Activated CD4-positive, CD25-positive, alpha-beta regulatory T cell treated with anti-CD3 and anti-CD28 coated beads, Interleukin-2, amount 50 U/mL, for 16 hours (primary cell): ENCODE data around the gene TRIM24.
"Not testable (repeated sequence)": the region's sequence is repeated elsewhere in the genome, so short reads cannot be mapped to it uniquely, and the experiment has no call there.

Source experiments
- DNase-seq: peaks from one replicate; pipeline ENCODE4 v3.0.0-alpha.2; 2020; ENCODE audit warnings: low read depth, low spot score

The TRIM24 gene

DNA sequence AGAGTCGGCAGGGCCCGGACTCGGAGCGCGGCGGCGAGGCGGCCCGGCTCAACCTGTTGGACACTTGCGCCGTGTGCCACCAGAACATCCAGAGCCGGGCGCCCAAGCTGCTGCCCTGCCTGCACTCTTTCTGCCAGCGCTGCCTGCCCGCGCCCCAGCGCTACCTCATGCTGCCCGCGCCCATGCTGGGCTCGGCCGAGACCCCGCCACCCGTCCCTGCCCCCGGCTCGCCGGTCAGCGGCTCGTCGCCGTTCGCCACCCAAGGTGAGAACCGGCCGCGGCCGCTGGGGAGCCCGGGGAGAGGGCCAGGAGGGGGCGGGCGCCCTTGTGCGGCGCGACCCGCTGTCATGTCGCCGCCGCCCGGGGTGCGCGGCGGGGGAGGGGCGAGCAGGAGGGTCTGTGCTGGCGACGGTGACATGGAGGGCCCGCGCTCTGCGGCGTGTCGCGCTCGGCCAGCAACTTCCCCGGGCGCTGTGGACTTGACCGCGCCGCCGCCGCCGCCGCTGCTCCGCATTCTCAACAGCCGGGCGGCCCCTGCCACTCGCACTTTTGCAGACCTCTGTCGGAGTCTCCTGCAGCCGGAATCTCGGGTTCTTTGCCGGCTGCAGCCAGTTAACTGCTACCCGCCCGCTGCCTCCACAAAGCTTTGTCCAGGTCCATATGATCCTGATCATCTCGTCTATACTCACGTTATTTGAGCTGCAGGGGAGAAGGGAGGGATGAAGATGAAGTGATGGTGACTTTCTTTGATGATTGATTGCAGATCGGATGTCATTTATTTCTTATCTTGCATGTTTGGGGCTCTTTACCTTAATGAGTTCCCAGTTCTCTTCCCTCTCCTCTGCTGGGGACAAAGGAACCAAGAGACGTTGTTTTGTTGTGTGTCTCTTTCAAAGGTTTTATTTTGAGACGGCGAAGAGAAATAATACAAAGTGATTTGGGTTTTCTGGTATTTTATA, 869 bp downstream of the TRIM24 start:
- DNase-seq = peak; percentile 7

DNA sequence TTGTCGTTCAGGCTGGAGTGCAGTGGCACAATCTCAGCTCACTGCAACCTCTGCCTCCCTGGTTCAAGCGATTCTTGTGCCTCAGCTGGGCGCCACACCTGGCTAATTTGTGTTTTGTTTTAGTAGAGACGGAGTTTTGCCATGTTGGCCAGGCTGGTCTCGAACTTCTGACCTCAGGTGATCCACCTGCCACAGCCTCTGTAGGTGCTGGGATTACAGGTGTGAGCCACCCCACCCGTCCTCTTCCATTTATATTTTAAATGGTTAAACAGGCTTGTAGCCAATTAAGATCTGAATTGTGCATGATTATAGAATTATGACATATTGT, 3.2 kb downstream of the TRIM24 start:
- DNase-seq = not testable (repeated sequence)

DNA sequence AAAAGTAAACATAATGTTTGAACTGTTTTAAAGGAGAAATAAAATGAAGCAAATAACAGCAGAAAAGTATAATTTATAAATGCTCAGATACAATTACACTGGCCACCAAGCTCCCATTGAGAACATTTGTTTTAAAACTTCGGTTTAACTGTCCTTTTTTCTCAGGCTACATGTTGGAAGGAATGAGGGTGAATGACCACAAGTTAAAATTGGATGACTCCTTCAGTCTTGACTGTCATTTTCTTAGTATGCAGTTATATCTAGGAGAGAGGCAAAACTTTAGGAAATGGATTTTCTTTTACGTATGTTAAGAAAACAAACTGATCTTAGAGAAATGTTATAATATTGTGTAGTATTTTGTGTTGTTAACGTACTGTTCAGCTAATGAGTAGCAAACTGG, 5.0 kb downstream of the TRIM24 start:
- no peak for DNase-seq

DNA sequence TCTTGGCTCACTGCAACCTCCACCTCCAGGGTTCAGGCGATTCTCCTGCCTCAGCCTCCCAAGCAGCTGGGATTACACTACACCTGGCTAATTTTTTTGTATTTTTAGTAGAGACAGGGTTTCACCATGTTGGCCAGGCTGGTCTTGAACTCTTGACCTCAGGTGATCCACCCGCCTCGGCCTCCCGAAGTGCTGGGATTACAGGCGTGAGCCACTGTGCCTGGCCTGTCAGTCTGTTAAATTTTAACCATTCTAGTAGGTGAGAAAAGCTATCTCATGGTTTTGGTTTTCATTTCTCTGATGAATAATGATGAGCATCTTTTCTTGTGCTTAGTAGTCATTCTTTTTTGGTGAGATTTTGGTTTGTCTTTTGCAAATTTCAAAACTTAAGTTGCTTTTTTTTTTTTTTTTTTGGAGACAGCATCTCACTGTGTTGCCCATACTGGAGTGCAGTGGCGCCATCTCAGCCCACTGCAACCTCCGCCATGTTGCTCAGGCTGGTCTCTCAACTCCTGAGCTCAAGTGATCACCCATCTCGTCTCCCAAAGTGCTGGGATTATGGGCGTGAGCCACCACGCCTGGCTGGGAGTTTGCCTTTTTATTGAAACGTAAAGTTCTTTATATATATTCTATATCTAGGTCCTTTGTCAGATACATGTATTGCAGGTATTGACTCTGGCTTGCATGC, 6.2 kb downstream of the TRIM24 start:
- DNase-seq = not testable (repeated sequence)

DNA sequence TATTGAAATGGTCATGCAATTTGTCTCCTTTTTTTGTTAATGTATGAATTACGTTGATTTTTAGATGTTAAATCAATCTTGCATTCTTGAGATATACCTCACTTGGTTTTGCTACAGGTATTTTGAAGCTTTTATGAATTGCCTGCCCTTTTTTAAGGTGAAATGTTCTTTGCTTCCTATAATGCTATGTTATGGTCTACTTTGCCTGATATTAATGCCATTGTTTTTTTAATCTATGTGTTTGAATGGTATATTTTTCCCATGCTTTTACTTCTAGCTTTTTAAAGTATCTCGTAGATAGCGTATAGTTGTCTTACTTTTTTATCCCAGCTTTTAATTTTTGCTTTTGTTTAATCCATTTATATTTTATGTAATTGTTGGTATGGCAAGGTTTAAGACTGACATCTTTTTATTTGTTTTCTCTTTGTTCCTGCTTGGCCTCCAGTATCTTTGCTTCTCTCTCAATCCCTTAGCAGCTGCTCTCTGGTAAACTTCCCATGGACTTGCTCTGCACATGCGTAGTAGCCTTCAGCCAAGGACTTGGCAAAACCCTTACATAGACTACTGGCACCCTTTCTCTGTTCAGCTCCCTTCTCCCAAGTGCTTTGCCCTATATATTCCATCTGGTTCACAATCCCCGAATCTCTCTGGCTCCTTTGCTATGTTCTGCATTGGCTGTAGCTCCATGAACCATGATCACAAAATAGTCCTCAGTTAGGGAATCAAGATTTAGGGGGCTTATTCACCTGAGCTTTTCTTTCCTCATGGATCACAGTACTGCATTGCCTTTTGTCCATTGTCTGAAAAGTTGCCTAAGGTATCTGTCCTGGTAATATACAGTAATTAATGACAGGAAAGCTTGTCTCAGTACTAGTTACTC, 8.4 kb downstream of the TRIM24 start:
- no peak for DNase-seq

DNA sequence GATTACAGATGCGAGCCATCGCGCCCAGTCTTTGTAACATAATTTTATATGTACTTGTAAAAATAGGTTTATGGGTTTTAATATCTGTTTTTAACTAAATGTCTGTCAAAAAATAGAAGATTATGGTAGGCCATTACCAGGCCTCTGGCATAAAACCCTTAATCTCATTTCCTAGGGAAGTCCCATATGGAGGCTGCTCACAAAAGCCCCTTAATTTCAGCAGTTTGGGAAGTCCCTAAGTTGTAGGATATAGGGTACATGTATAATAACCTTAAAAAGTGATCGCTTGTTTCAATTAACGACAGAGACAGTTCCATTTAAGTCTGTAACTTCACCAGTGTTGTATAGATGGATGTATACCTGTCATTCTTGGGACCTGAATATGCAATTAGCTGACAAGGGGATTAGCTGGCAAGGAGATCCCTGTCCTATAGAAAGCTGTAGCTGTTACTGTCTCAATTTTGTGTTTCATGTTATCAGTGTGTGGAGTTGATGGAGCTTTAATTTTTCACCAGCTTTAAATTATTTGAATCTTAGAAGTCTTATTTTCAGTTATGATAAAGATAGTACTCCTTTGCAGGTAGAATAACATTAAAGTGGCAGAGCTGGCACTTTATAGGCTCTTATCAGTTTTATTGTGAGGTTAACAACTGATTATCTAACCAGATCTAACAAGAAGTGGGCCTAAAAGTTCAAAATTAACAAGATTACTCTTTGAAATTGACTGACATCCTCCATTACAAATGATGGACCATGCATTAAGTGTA, 10.5 kb downstream of the TRIM24 start:
- no peak for DNase-seq

DNA sequence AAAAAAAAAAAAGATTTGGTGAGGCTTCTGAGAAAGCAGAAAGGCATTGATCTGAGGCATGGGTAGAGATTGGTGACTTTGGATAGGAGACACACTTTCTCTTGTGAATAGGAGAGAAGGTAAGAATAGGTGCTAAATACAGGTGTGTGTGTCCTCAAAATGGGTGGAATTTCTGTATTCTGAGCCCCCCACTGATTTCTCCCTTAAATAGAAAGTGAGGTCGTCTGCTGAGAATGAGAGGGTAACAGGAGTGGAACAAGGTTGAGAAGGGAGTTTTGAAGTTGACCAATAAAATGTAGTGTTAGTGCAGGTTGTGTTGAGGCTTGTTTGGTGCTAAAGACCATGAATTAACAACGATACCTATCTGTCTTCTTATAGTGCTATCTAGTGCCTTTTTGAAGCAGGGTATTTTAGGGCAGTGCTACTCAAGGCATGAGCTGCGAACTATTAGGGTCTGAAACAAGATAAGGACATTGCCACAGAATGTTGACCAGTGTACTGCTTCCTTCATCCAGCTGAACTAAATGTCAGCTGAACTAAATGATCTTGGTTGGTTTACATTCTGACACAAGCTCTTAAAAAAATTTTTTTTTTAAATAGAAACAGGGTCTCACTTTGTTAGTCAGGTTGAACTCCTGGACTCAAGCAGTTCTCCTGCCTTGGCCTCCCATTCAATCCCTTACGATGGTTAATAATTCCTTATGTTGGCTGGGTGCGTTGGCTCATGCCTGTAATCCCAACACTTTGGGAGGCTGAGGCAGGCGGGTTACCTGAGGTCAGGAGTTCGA, 12.4 kb downstream of the TRIM24 start:
- no peak for DNase-seq

DNA sequence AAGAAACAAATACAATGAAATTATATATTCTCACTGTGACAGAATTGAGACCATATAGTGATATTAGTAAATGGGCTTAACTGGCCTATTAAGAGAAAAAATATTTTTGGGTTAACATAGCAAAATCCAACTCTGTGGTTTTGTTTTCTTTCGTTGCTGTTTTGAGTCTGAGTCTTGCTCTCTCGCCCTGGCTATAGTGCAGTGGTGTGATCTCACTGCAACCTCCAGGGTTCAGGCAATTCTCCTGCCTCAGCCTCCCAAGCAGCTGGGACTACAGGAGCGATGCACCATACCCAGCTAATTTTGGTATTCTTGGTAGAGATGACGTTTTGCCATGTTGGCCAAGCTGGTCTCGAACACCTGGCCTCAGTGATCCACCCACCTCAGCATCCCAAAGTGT, 15.3 kb downstream of the TRIM24 start:
- no peak for DNase-seq

DNA sequence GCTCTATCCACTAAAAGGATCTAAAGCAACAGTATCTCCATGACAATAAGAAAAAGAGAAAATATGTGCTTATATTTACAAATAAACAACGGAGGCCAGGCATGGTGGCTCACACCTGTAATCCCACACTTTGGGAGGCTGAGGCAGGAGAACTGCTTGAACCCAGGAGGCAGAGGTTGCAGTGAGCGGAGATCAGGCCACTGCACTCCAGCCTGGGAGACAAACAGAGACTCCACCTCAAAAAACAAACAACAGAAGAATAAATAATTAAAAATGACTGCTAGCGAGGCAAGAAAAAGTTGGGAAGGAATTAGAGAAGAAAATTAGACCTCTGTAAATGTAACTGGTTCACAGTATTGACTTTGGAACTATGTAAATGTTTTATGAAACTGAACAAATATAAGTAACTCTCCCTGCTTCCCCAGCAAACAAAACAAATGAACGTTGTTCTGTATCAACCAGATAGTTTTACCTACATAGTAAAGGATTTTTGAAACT, 17.1 kb downstream of the TRIM24 start:
- DNase-seq = no peak

DNA sequence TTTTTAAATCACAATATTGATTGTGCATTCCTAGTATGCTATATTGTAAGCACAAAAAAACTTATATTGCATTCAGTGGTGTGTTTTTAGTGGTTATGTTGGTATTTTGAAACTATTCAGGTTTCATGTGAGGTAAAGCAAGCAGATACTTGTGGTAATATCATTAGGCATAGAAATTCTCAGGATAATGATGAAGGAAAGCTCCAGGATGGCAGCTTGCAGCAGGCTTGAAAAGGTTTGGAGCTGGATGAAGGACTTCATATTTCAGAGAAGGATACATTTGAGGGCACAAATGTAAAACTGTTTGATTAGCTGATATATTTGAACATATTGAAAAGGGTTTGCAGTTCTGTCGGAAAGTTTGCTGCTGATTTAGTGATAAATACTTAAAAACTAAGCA, 17.5 kb downstream of the TRIM24 start:
- no peak for DNase-seq

DNA sequence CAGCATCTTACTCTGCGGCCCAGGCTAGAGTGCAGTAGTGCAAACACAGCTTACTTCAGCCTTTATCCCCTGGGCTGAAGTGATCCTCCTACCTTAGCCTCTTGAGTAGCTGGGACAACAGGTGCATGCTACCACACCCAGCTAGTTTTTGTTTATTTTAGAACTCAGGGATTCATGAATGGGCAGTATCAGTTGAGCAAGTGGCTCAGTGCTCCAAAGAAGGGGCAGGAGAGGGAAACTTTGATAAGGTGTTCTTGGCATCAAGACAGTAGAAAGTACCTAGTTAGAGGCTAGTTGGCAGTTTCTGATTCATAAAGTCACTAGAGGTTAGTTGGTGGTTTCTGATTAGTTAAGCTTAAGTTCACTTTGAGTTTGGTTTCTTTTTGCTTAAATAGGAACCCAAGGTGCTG, 18.4 kb downstream of the TRIM24 start:
- no peak for DNase-seq

DNA sequence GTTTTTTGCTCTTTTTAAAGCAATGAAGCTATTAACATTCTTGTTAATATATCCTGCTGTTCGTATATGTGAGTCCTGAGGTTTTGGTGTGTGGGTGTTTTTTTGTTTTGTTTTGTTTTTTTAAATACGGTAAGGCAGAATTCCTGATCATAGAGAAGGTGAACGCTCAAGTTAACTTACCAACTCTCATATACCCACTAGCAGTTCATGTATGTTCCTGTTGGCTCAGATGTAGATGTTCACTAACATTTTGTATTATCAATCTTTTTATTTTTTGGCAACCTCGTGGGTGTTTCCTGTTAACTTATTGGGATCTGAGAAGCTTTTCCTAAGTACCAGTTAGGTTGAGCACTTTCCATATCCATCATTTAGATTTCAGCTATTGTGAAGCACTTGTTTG, 20.5 kb downstream of the TRIM24 start:
- DNase-seq = no peak

DNA sequence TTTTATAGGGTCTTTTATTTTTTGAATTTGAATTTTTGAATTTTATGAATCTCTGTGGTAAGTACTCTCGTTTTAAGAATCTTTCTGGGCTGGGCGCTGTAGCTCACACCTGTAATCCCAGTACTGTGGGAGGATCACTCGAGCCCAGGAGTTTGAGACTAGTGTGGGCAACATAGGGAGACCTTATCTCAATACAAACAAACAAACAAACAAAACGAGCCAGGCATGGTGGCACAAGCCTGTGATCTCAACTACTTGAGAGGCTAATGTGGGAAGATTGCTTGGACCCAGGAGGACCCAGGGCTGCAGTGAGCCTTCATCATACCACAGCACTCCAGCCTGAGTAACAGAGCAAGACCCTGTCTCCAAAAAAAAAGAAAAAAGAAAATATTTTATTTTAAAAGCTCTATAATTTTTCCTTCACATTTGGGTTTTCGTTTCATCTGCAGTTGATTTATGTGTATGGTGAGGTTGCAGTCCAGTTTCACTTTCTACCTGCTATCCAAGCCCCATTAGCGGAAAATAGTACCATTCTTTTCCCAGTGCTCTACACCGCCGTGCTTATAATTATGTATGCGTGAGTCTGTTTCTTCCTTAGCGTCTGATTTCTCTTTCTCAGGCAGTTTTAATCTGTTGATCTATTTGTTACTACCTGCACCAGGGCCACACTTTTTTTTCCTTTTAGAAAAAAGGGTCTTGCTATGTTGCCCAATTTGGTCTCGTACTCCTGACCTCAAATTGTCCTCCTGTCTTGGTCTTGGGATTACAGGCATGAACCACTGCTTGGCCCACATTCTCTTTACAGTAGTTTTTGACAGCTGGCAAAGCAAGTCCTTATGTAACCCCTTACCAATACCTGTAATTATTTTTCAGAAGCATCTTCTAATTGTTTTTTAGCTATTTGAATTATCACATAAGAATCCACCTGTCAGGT, 21.7 kb downstream of the TRIM24 start:
- DNase-seq = no peak

DNA sequence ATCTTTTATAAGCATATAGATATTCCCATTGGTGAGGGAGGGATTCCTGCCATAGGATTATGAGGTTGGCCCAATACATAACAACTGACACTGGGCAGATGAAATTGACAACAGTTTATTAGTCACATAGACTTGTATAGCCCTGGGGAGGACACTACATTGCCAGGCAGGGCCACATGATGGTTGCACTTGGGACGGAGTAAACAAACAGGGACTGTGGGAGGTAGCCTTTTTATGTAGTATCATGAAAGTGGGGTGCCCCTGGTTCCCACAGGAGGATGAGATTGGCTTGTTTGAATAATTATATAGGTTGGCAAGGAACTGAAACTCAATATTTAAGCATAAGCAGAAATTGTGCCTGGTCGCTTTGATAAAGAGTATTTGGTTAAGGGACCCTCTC, 23.5 kb downstream of the TRIM24 start:
- DNase-seq = no peak

DNA sequence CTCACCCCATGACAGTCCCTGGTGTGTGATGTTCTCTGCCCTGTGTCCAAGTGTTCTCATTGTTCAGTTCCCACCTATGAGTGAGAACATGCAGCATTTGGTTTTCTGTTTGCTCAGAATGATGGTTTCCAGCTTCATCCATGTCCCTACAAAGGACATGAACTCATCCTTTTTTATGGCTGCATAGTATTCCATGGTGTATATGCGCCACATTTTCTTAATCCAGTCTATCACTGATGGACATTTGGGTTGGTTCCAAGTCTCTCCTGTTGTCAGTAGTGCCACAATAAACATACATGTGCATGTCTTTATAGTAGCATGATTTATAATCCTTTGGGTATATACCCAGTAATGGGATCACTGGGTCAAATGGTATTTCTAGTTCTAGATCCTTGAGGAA, 25.4 kb downstream of the TRIM24 start:
- DNase-seq = not testable (repeated sequence)

DNA sequence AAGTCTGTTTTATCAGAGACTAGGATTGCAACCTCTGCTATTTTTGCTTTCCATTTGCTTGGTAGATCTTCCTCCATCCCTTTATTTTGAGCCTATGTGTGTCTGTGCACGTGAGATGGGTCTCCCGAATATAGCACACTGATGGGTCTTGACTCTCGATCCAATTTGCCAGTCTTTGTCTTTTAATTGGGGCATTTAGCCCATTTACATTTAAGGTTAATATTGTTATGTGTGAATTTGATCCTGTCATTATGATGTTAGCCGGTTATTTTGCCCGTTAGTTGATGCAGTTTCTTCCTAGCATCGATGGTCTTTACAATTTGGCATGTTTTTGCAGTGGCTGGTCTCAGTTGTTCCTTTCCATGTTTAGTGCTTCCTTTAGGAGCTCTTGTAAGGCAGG, 29.1 kb downstream of the TRIM24 start:
- not testable (repeated sequence) for DNase-seq

DNA sequence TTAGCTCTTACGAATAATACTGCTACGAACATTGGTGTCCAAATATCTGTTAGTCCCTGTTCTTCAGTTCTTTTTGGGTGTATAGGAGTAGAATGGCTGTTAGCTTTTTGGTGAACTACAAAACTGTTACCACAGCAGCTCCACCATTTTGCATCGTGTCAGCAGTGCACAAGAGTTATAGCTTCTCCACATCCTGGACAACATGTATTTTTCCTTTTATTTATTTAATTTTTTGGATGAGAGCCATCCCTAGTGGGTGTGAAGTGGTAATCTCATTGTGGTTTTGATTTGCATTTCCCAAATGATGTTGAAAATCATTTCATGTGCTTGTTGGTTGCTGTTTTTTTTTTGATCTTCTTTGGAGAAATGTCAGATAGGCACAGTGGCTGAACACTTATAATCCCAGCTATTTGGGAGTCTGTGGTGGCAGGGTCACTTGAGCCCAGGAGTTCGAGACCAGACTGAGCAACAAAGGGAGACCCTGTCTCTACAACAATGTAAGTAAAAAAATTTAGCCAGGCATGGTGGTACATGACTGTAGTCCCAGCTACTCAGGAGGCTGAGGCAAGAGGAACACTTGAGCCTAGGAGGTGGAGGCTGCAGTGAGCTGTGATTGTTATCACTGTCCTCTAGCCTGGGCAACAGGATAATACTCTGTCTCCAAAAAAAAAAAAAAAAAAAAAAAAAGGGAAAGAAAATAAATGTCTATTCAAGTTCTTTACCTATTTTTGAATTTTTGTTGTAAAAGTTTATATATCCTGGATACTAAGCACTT, 31.7 kb downstream of the TRIM24 start:
- DNase-seq = no peak

DNA sequence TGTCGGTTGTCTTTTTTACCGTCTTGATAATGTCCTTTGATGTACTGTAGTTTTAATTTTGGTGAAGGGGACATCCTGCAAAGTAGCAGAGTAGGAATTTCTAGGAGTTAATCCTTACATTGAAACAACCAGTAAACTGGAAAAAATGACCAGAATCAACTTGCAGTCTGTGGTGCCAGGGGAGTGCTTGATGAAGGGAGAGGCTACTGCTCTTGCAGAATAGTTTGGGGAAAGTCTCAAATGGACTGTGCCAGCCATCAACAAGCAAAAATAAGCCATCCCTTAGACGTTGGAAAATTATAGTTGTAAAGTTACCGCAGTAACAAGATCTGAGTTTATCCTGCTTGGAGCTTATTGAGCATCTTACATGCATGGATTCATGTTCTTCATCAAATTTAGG, 32.4 kb downstream of the TRIM24 start:
- no peak for DNase-seq
